Urothelium cell line (cell line): ENCODE data around the gene NRF1.
"Not testable (repeated sequence)": the region's sequence is repeated elsewhere in the genome, so short reads cannot be mapped to it uniquely, and the experiment has no call there.

Experiments
- DNase-seq: peaks from one replicate; pipeline ENCODE4 v3.0.0; 2011; ENCODE audit warnings: low spot score, mixed read lengths
- FAIRE-seq: peaks from 2 replicates; lab custom pipeline; 2011; peaks lifted over from hg19 to GRCh38; lab: Jason Lieb, UNC

NRF1 gene

DNA sequence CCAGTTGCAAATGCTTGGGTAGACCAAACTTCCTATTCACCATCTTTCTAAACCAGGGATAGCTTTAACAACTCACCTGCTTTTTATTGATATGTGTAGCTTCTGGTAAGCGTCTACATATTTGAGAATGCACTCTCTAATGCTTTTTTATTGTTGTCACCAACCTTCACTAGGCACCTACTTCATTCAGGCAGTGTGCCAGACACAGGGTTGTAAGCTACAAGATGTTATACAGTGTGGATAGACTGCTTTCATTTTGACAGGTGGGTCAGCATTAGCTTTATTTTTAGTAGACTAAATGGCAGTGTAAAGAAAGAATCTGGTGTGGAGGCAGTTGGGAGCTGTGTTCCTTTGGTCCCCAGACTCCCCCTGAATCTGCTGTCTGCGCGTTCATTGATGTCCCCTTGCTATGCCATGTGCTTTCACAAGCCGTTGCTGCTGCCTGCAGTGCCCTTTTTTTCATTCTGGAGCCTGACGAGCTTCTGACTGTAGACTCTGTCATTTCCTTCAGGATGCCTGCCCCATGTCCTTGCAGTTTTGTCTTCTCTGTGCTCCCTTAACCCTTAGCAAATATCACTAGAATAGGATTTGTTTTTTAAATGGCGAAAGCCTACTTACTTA is 32.1 kb downstream of the NRF1 start:
- DNase-seq: no peak
- no peak for FAIRE-seq

DNA sequence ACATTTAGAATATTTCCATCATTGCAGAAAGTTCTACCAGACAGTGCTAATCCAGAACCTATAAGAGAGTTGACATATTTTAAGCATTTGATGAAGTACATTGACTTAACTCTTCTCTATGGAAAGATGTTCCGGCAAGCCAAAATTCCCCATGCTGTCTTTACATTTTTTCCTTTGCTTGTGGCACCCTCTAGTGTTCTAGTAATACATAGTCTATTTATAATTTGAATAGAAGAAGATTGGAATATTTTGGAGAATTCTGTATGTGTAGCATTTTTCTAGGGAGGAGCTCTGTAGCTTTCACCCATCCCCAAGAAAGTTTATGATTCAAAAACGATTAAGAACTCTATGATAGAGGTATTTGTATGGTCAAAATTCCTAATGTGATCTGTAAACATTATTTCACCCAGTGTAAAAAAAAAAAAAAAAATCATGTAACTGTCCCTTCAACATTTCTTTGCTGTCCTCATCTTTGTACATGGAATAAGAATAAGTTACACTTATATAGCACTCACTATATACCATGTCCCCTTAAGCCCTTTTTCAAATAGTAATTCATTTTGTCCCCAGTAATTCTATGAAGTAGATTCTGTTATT is 33.2 kb downstream of the NRF1 start:
- FAIRE-seq (no peak), DNase-seq (no peak)

GRCh38 chr7:129646369-129647021 is 35.0 kb downstream of the NRF1 start:
- DNase-seq (no peak), FAIRE-seq (no peak)

GRCh38 chr7:129649128-129649690 is 37.7 kb downstream of the NRF1 start:
- FAIRE-seq (no peak), DNase-seq (no peak)

DNA sequence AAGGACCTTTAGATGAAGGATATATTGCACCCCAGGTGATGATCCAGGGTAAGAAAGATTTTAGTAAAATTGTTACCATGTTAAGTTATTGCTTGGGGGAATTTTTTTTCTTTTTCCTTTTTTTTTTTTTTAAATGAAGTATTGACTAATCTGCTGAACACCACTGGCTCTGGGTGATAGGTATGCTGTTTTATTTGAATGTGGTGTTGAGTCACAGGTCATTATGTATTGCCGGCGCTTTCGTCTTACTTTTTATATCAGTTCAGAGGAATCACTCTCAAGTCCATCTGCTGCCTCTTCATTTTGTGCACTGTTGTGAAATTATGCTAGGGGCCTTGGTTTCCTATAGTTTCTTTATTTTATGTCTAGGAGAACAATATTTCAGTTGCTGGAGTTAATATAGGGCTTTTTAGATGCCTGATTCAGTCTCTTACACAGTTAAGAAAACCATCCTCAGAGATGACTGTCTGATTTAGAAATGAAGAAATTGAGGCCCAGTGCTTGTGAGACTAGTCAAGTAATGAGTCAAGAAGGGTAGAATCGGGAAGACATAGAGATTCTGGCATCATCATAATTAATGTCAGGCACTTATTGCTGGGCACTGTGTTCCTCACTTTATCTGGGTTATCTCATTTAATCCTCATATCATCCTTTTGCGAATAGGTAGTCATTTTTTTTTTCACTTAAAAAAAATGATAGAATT is 38.7 kb downstream of the NRF1 start:
- no peak for DNase-seq
- FAIRE-seq: no peak

- no peak for DNase-seq
- FAIRE-seq: no peak
These were observed 41.4 kb downstream of the NRF1 start for GRCh38 chr7:129652914-129653313.

GRCh38 chr7:129655811-129656210 is 44.3 kb downstream of the NRF1 start:
- FAIRE-seq: no peak
- no peak for DNase-seq

- FAIRE-seq (no peak), DNase-seq (no peak)
These were observed 45.8 kb downstream of the NRF1 start for GRCh38 chr7:129657363-129657762.

DNA sequence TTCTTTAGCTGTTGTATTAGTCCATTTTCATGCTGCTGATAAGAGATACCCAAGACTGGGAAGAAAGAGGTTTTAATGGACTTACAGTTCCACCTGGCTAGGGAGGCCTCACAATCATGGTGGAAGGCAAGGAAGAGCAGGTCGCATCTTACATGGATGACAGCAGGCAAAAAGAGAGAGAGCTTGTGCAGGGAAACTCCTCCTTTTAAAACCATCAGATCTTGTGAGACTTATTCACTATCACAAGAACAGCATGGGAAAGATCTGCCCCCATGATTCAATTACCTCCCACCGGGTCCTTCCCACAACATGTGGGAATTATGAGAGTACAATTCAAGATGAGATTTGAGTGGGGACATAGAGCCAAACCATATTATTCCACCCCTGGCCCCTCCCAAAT is 48.4 kb downstream of the NRF1 start:
- not testable (repeated sequence) for FAIRE-seq, DNase-seq

- DNase-seq: no peak
These were observed 50.2 kb downstream of the NRF1 start for GRCh38 chr7:129661645-129662182.

GRCh38 chr7:129663240-129663639 is 51.7 kb downstream of the NRF1 start:
- DNase-seq: not testable (repeated sequence)

More at GRCh38 chr7:129661645-129662182, 50.2 kb downstream of the NRF1 start:
- FAIRE-seq: no peak

GRCh38 chr7:129664029-129665012 is 52.8 kb downstream of the NRF1 start:
- FAIRE-seq (no peak), DNase-seq (peak; percentile 12)

More at GRCh38 chr7:129663240-129663639, 51.7 kb downstream of the NRF1 start:
- FAIRE-seq: not testable (repeated sequence)

GRCh38 chr7:129665013-129665401 is 53.5 kb downstream of the NRF1 start:
- peak; percentile 78 for DNase-seq
- FAIRE-seq: no peak

GRCh38 chr7:129667116-129667515 is 55.6 kb downstream of the NRF1 start:
- FAIRE-seq: no peak
- no peak for DNase-seq

DNA sequence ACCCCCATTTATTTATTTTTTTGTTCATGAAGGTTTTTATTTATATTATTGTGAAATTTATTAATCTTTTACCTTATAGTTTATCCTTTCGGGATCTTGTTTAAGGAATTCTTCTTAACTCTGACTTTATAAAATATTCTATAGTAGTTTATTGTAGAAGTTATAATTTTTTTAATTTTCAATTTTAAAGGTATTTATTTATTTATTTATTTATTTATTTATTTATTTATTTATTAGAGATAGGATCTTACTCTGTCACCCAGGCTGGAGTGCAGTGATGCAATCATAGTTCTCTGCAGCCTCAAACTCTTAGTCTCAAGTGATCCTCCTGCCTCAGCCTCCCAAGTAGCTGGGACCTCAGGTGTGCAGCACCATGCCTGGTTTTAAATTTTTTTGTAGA is 56.0 kb downstream of the NRF1 start:
- no peak for DNase-seq
- no peak for FAIRE-seq

DNA sequence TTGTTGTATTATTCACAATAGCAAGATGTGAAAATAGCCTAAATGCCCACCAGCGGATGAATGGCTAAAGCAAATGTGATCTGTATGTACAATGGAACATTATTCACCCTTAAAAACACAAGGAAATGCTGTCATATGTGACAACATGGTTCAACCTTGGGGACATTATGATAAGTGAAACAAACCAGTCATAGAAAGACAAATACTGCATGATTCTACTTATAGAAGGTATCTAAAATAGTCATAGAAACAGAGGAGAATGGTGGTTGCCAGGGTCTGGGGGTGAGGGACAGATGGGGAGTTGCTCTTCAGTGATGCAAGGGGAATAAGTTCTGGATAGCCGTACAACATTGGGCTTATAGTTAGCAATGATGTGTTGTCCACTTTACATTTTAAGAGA is 58.4 kb downstream of the NRF1 start:
- DNase-seq (no peak), FAIRE-seq (no peak)

GRCh38 chr7:129670656-129671055 is 59.1 kb downstream of the NRF1 start:
- no peak for FAIRE-seq
- no peak for DNase-seq

DNA sequence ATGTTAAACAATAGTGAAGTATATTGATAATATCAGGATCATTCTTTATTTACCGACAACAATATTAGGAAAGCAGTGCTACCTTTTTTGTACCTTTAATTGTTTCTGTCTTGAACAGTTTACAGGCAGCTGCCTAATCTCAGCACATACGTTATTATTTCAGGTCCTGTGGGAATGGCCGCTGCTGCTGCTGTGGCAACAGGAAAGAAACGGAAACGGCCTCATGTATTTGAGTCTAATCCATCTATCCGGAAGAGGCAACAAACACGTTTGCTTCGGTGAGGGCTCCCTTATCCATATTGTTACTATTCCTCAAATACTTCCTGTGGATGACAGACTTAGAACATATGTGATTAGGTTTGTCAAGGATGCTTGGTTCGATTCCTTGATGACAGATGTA is 59.7 kb downstream of the NRF1 start:
- DNase-seq (no peak), FAIRE-seq (no peak)

GRCh38 chr7:129674475-129674874 is 63.0 kb downstream of the NRF1 start:
- DNase-seq, FAIRE-seq: not testable (repeated sequence)

- FAIRE-seq: no peak
These were observed 64.0 kb downstream of the NRF1 start for GRCh38 chr7:129675521-129675920.

More at GRCh38 chr7:129675521-129675920, 64.0 kb downstream of the NRF1 start:
- no peak for DNase-seq
